Activated naive CD4-positive, alpha-beta T cell treated with anti-CD3 and anti-CD28 coated beads, Interleukin-2, amount 10 ng/mL, durations not matched to agents 7 days and 5 days (primary cell): ENCODE data around the gene FNDC3A.
A peak's percentile ranks its signal among the peaks of the same experiment; 100 is the strongest.

Source experiments
- CTCF ChIA-PET: fragments of 350-600 bp; sonication (Branson Sonifier 250); formaldehyde crosslinking; loops from one replicate; lab custom pipeline; 2021; ENCODE audit warnings: antibody characterized with exemption; lab: Charles Lee
- DNase-seq: peaks from one replicate; pipeline ENCODE4 v3.0.0-alpha.2; 2020
- H3K27ac Mint-ChIP-seq: one replicate; pipeline ENCODE4 v1.8.0; 2021; ENCODE audit warnings: mild to moderate bottlenecking, moderate library complexity, mixed read lengths
- H3K27me3 Mint-ChIP-seq: one replicate; pipeline ENCODE4 v1.8.0; 2021; ENCODE audit warnings: mild to moderate bottlenecking, mixed read lengths
- H3K36me3 Mint-ChIP-seq: one replicate; pipeline ENCODE4 v1.8.0; 2021; ENCODE audit warnings: mixed read lengths
- H3K4me1 Mint-ChIP-seq: one replicate; pipeline ENCODE4 v1.8.0; 2021; ENCODE audit warnings: mixed read lengths
- H3K4me3 Mint-ChIP-seq: one replicate; pipeline ENCODE4 v1.8.0; 2021; ENCODE audit warnings: mild to moderate bottlenecking, moderate library complexity, mixed read lengths
- H3K9me3 Mint-ChIP-seq: one replicate; pipeline ENCODE4 v1.8.0; 2021; ENCODE audit warnings: mixed read lengths

The FNDC3A gene

GRCh38 chr13:48975856-48976575 lies at the start of gene FNDC3A:
Gene FNDC3A (plus strand): TSS chr13:48975912. CDS start chr13:49006191, 30,279 bp downstream.
- Mint-ChIP-seq H3K4me3 (peak within 1 kb of the TSS; percentile 88), H3K36me3 (peaks cover 37% of the 10 kb centered on the region), H3K9me3 (peaks cover 38% of the 10 kb centered on the region), H3K27me3 (peaks cover 8% of the 10 kb centered on the region), H3K4me1 (peaks cover 45% of the 10 kb centered on the region), H3K27ac (peak within 1 kb of the TSS; percentile 100)
- peak; percentile 93 for DNase-seq
- CTCF ChIA-PET, result no interaction called here

- CTCF ChIA-PET, result no interaction called here
- Mint-ChIP-seq H3K4me3 (no peak overlapping the region), H3K27me3 (peaks cover 16% of the 10 kb centered on the region), H3K9me3 (peaks cover 6% of the 10 kb centered on the region), H3K27ac (no peak overlapping the region), H3K36me3 (no peaks in the 10 kb centered on the region), H3K4me1 (no peaks in the 10 kb centered on the region)
- no peak for DNase-seq
These were observed 46.8 kb upstream of the FNDC3A start for GRCh38 chr13:48928757-48929430.

- DNase-seq, result no peak
- H3K9me3 Mint-ChIP-seq, result peaks cover 15% of the 10 kb centered on the region
- H3K27me3 Mint-ChIP-seq, result peaks cover 19% of the 10 kb centered on the region
- CTCF ChIA-PET, result no interaction called here
- H3K36me3 Mint-ChIP-seq, result no peaks in the 10 kb centered on the region
- no peak overlapping the region for H3K4me3 Mint-ChIP-seq
- H3K4me1 Mint-ChIP-seq, result no peaks in the 10 kb centered on the region
- no peak overlapping the region for H3K27ac Mint-ChIP-seq
These were observed 44.8 kb upstream of the FNDC3A start for GRCh38 chr13:48930918-48931317.

DNA sequence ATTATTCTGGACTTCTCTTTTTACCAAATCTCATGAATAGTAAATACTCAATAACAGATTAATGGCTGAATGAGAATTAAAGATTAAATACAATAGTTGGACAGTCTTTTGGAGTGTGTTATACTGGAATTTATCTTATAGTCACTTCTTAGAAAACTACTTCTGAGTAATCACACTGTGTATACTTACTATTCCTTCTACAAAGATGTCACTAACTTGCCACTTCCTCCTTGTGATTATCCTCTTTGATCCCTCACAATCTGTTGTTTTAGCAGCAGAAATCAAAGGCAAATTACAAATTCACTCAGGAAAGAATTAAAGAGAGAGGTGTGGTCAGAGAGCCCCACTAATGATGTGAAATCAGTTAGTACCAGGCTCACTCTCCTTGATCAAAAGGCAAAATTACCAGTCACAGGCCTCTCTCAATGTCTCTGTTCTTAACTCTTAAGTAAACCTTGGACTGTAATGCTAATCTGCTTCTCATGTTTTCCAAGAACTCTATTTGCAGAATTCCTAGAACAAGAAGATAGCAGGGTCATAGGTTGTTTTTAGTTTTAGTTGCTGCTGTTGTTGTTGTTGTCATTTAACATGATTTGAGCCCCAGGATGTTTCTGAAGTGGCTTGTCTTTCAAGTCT lies 37.3 kb upstream of the FNDC3A start:
- CTCF ChIA-PET, result no interaction called here
- Mint-ChIP-seq H3K27me3 (peaks cover 8% of the 10 kb centered on the region), H3K27ac (peak overlapping the region; percentile 91), H3K4me3 (peak overlapping the region; percentile 26), H3K36me3 (peaks cover 2% of the 10 kb centered on the region), H3K9me3 (peaks cover 19% of the 10 kb centered on the region), H3K4me1 (peaks cover 34% of the 10 kb centered on the region)
- no peak for DNase-seq

GRCh38 chr13:48939728-48940127 lies 36.0 kb upstream of the FNDC3A start:
- peak overlapping the region; percentile 46 for H3K27ac Mint-ChIP-seq
- CTCF ChIA-PET, result no interaction called here

GRCh38 chr13:48942131-48942530 lies 33.6 kb upstream of the FNDC3A start:
- Mint-ChIP-seq H3K27ac (no peak overlapping the region), H3K36me3 (peaks cover 2% of the 10 kb centered on the region), H3K4me1 (peaks cover 31% of the 10 kb centered on the region), H3K27me3 (no peaks in the 10 kb centered on the region), H3K9me3 (peaks cover 5% of the 10 kb centered on the region), H3K4me3 (no peak overlapping the region)
- DNase-seq, result no peak
- CTCF ChIA-PET, result no interaction called here

More at GRCh38 chr13:48939728-48940127, 36.0 kb upstream of the FNDC3A start:
- DNase-seq, result peak; percentile 21
- H3K4me3 Mint-ChIP-seq, result no peak overlapping the region
- H3K9me3 Mint-ChIP-seq, result peaks cover 8% of the 10 kb centered on the region
- peaks cover 2% of the 10 kb centered on the region for H3K36me3 Mint-ChIP-seq
- H3K4me1 Mint-ChIP-seq, result peaks cover 34% of the 10 kb centered on the region
- H3K27me3 Mint-ChIP-seq, result no peaks in the 10 kb centered on the region

DNA sequence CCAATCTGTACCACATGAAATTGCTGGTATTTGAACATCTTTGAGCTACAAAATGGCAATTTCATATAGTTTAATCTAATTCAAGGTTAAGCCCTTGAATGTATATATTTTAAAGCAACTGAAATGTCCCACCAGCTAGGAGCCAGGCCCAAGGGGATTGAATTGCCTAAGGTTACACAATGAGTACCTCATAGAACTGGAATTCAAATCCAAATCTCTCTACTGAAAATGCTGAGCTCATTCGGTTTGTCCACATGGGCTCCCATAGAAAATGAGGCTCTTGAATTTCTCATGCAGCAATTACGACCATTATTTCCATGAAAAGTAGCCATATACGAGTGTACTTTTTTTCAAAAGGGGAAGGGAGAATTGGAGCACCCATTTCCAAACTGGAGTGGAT lies 31.5 kb upstream of the FNDC3A start:
- Mint-ChIP-seq H3K27me3 (peaks cover 4% of the 10 kb centered on the region), H3K4me3 (no peak overlapping the region), H3K9me3 (peaks cover 5% of the 10 kb centered on the region), H3K27ac (no peak overlapping the region), H3K4me1 (peaks cover 13% of the 10 kb centered on the region), H3K36me3 (no peaks in the 10 kb centered on the region)
- no peak for DNase-seq
- CTCF ChIA-PET, result no interaction called here

- Mint-ChIP-seq H3K36me3 (no peaks in the 10 kb centered on the region), H3K4me3 (no peak overlapping the region), H3K27ac (no peak overlapping the region), H3K4me1 (peaks cover 3% of the 10 kb centered on the region), H3K9me3 (peaks cover 4% of the 10 kb centered on the region), H3K27me3 (peaks cover 7% of the 10 kb centered on the region)
- CTCF ChIA-PET, result no interaction called here
- DNase-seq, result no peak
These were observed 30.1 kb upstream of the FNDC3A start for GRCh38 chr13:48945626-48946025.

DNA sequence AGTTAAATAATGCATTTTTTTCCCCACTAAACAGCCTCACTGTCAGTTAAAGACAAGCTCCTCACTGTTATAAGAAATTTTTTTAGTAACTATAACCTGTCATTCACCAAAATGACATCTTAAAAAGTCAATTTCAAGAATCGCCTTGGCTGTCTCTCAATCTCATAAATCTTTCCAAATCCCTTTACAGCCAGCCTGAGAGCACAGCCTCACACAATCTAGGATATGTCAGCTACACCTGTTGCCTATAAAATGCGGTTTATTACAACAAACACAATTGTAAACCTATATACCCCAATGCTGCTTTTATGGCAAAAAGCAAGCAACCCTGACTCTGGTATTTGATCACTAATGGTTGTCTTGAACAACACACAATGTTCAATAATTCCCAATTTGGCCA lies 29.5 kb upstream of the FNDC3A start:
- Mint-ChIP-seq H3K4me3 (no peak overlapping the region), H3K4me1 (no peaks in the 10 kb centered on the region), H3K27me3 (peaks cover 10% of the 10 kb centered on the region), H3K27ac (no peak overlapping the region), H3K9me3 (no peaks in the 10 kb centered on the region), H3K36me3 (no peaks in the 10 kb centered on the region)
- no peak for DNase-seq
- CTCF ChIA-PET, result no interaction called here

GRCh38 chr13:48949566-48950500 lies 25.9 kb upstream of the FNDC3A start:
- H3K9me3 Mint-ChIP-seq, result no peaks in the 10 kb centered on the region
- no peak overlapping the region for H3K4me3 Mint-ChIP-seq
- H3K4me1 Mint-ChIP-seq, result no peaks in the 10 kb centered on the region
- H3K36me3 Mint-ChIP-seq, result no peaks in the 10 kb centered on the region
- no peak overlapping the region for H3K27ac Mint-ChIP-seq
- H3K27me3 Mint-ChIP-seq, result peaks cover 15% of the 10 kb centered on the region
- CTCF ChIA-PET, result no interaction called here
- no peak for DNase-seq

DNA sequence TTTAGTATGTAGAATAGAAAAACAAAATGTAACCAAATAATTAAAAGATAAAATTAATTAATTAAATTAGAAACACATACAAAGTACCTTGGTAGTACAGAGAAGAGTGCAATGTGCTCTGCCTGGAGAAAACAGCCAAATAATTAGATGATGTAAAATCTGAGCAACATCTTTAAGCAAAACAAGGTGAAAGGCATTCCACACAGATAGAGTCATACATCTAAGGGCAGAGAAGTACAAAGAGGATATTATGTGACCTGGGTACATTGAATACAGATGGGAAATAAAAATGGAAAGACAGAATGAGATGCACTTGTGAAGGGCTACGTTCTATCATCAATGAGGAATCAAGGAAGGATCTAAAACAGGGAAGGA lies 25.2 kb upstream of the FNDC3A start:
- Mint-ChIP-seq H3K27ac (no peak overlapping the region), H3K27me3 (peaks cover 18% of the 10 kb centered on the region), H3K4me3 (no peak overlapping the region), H3K4me1 (no peaks in the 10 kb centered on the region), H3K9me3 (no peaks in the 10 kb centered on the region), H3K36me3 (no peaks in the 10 kb centered on the region)
- DNase-seq, result no peak
- CTCF ChIA-PET, result no interaction called here

GRCh38 chr13:48954081-48954480 lies 21.6 kb upstream of the FNDC3A start:
- Mint-ChIP-seq H3K4me3 (no peak overlapping the region), H3K27ac (no peak overlapping the region), H3K9me3 (no peaks in the 10 kb centered on the region), H3K36me3 (no peaks in the 10 kb centered on the region), H3K27me3 (peaks cover 18% of the 10 kb centered on the region), H3K4me1 (no peaks in the 10 kb centered on the region)
- CTCF ChIA-PET, result no interaction called here
- DNase-seq, result no peak

DNA sequence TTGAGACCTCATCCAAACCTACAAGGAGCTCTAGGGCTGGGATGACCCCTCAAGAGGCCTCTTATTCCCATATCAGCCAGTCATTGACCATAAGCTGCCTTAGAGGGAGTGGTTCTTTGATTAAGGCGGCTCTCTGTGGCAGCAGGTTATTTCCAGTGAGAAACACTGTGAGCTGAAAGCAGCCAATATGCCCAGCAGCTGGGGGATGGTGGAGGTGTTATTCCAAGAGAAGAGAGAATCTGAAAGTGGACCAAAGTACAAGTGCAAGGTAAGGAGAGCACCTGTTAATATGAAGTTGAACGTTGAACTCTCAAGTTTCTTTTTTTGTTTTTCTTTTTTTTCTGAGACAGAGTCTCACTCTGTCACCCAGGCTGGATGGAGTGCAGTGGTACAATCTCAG lies 20.2 kb upstream of the FNDC3A start:
- Mint-ChIP-seq H3K4me3 (no peak overlapping the region), H3K4me1 (no peaks in the 10 kb centered on the region), H3K27ac (no peak overlapping the region), H3K27me3 (peaks cover 14% of the 10 kb centered on the region), H3K36me3 (no peaks in the 10 kb centered on the region), H3K9me3 (no peaks in the 10 kb centered on the region)
- DNase-seq, result no peak
- CTCF ChIA-PET, result no interaction called here

- CTCF ChIA-PET, result no interaction called here
- peaks cover 4% of the 10 kb centered on the region for H3K9me3 Mint-ChIP-seq
- H3K27ac Mint-ChIP-seq, result no peak overlapping the region
- no peak overlapping the region for H3K4me3 Mint-ChIP-seq
- no peaks in the 10 kb centered on the region for H3K27me3 Mint-ChIP-seq
- H3K4me1 Mint-ChIP-seq, result no peaks in the 10 kb centered on the region
- no peak for DNase-seq
- no peaks in the 10 kb centered on the region for H3K36me3 Mint-ChIP-seq
These were observed 14.3 kb upstream of the FNDC3A start for GRCh38 chr13:48961379-48961778.
